GM21528 (cell line): ENCODE measurements around the gene TUBA4A.
A peak's percentile ranks its signal among the peaks of the same experiment; 100 is the strongest.
"Not testable (repeated sequence)": the region's sequence is repeated elsewhere in the genome, so short reads cannot be mapped to it uniquely, and the experiment has no call there.

Source experiments
- ATAC-seq: cut with Tn5 transposase; IDR thresholded peaks from one replicate; pipeline ENCODE4 v1.9.1; 2021; ENCODE audit warnings: mild to moderate bottlenecking, moderate library complexity; ENCODE audit not compliant: unreplicated experiment, low FRiP score

The TUBA4A gene

DNA sequence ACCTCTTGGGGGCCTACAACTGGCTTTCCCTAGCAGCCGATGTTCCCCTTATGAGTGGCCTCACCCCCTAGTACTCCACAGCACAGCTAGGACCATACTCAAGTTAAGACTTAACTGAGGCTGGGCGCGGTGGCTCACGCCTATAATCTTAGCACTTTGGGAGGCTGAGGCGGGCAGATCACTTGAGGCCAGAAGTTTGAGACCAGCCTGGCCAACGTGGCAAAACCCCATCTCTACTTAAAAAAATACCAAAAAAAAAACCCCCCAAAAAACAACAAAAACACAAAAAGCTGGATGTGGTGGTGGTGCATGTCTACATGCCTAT lies 33.4 kb upstream of the TUBA4A start:
- not testable (repeated sequence) for ATAC-seq

DNA sequence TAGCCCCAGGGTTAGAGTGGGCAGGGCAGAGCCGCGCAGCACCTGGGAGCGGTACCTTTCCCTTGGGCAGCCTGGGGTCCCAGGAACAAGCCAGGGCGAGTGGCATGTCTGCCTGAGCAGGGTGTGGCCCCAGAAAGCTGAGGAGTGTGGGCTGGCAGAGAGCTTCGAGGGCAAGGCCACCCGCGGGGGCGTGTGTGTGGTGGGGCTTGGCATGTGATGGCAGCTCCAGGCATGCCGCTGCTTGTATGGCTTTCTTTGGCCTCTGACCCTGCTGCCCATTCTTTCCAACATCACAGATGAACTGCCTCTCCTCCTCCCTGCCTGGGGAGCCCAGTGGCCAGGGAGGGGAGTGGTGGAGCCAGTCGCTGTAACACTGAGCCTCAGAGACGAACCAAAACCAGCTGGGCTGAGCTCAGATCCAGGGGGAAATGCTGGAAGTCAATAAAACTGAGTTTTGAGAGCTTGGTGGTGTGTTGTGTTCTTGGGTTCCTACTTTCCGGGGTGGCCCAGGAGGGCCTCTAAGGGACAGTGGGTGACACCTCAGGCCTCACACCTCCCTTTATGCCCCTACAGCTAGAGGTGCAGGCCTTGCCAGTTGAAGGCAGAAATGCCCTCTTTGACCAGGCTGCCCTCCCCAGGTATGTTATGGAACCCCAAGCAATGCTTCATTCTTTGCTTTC lies 32.9 kb upstream of the TUBA4A start:
- no peak for ATAC-seq

DNA sequence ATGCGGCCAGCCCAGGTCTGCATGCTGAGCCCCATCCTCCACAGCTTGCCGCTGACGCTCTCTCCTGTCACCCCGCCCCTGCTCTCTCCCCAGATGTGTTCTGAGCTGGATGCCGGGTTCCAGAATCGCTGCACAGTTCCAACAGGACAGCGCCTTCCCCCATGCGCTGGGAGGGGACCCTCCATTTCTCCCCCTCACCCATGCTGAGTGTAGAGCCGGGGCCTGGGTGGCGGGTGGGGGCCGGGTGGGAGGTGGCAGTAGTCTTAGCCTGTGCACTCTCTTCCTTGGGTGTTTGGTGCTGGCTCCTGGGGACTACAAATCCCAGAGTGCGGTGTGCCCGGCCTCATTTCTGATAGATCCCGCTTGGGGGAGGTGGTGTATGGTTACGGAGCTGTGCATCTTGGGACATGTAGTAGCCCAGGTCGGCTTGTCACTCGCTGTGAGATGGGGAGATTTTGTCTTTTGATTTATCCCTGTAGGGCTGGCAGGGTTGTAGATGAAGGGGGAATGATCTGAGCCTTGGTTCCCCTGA lies 32.2 kb upstream of the TUBA4A start:
- no peak for ATAC-seq

DNA sequence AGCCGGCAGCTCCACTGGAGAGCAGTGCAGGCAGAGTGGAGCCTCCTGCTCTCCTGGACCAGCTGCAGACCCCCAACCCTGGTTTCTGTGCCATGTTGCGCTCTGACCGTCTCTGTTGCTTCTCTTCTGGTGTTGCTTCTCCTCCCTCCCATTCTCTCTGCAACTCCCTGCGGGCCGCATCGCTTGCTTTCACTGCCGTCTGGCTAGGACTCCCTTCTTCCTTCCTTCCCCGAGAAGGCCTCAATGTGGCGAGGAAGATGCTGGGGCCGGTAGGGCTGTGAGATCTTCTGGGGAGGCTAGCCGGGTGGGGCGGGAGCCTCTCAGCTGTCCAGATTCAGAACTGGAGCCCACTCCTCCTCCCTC lies 31.6 kb upstream of the TUBA4A start:
- no peak for ATAC-seq

DNA sequence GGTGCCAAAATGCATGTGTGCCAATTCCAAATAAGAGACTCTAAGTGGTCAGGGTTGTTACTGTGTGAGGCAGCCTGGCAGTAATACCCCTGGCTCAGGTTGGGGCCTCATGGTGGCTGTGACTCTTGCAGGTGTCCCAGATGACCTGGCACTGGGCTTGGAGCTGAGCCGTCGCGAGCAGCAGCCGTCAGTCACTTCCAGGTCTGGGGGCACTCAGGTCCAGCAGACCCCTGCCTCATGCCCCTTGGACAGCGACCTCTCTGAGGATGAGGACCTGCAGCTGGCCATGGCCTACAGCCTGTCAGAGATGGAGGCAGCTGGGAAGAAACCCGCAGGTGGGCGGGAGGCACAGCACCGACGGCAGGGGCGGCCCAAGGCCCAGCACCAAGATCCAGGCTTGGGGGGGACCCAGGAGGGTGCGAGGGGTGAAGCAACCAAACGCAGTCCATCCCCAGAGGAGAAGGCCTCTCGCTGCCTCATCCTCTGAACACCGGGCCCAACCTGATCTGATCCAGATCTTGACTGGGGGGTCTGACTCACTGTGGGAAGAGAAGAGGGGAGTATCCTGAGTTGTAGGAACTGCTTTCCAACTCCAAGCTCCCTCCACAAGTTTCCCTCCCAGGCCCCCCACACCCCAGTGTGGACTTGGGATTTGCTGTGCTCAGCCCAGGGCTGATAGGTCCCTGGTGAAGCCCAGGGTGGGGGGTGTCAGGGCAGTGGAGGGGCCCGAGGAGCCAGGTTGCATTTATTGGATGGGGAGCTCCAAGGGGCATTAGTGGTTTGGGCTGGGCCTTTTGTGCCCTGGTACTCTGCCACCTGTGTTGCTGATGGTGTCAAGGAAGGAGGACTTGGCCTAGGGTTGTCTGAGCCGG lies 31.0 kb upstream of the TUBA4A start:
- no peak for ATAC-seq

DNA sequence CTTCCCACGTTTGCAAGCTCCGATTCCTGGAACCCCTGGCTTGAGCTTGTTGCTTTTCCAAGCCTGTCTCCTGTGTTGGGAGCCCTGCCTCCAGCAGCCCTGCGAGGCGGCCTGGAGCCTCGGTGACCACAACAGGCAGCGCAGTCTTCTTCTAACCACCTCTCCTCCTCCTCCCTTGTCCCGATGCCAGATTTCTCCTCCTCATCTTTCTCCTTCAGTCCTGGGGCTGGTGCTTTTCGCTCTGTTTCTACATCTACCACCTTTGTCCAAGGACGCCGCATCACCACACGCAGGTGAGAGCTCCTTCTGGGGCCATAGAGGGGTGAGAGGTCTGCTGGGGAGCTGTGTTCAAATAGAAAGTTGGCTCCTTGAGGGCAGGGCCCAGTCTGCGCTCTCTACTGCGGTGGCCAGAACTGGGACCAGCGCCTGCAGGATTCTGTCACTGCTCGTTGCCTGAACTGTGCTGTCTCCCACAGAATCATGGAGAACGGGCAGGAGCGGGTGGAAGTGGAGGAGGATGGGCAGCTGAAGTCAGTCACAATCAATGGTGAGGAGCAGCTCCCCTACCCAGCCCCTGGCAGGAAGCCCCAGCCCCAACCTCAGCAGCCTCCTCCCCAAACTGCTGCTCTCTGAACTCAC lies 29.3 kb upstream of the TUBA4A start:
- ATAC-seq, result no peak

DNA sequence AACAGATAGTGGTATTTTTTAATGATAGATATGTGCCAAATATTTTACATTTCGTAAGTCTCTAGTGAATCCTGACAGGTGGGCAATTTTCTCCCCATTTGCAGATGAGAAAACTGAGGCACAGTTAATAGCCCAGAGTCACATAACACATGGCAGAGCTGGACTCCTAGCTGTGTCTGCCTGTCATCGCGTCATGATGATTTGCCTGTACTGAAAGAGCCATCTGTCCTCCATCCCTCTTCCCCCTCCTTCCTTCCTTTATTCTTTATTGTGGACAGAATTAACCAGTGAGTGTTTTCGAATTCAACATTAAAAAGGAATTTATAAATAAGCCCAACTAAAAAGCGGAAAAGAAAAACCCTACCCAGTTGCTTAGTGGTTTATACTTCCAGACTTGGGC lies 28.7 kb upstream of the TUBA4A start:
- ATAC-seq, result no peak

DNA sequence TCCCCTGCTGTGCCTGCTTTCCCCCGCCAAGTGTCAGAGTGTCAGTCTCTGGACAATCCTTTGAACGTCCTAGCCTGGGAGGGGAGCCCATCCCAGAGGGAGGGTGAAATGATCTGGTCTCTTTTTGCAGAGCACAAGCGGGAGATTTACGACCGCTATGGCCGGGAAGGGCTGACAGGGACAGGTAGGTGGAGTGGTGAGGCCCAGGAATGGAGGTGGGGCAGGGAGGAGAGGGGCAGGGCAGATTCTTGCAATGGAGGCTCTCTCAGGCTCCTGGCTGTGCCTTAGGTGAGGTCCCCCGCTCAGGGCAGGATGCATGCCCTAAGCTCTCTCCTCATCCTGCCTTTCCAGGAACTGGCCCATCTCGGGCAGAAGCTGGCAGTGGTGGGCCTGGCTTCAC lies 27.9 kb upstream of the TUBA4A start:
- ATAC-seq, result no peak

DNA sequence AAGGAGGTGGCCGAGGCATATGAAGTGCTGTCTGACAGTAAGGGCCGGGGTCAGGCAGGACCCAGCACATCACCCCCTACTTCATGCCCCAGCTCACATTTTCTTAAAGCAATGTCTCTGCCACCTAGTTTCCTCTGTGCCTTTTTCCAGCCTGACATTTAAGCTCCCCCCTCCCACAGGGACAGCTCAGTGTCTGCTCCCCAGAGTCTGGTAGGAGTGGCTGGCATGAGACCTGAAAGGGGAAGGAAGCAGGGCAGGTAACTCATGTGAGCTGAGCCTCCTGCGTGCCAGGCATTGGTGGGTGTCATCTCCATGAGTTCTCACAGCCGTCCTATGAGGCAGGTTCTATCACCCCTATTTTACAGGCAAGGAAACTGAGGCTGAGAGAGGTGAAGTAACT lies 26.9 kb upstream of the TUBA4A start:
- no peak for ATAC-seq

DNA sequence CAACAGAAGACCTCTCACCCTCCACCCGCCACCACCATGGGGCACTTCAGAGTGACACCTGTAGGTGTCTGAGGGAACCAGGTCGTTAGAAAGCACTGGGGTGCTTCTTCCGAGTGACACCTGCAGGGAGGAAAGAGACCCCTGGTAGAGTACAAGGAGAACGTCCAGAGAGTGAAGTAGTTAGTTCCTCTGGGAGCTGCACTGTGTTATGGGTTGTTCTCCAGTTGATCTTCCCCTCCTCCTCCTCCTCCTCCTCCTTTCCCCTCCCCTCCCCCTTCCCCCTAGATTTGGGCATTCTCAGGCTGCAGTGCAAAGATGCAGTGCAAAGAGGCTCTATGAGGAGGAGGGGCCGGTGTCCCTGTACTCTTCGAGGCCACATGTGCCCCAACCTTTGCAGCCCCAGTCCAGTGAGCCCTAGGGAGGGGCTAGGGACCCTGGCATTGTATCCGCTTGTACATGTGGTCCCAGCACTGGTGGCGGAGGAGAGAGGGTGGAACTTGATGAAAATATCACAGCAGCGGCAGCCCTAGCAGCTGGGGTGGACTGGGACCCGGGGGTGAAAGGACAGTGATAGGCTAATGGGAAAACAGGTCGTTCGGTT lies 26.3 kb upstream of the TUBA4A start:
- ATAC-seq, result no peak

DNA sequence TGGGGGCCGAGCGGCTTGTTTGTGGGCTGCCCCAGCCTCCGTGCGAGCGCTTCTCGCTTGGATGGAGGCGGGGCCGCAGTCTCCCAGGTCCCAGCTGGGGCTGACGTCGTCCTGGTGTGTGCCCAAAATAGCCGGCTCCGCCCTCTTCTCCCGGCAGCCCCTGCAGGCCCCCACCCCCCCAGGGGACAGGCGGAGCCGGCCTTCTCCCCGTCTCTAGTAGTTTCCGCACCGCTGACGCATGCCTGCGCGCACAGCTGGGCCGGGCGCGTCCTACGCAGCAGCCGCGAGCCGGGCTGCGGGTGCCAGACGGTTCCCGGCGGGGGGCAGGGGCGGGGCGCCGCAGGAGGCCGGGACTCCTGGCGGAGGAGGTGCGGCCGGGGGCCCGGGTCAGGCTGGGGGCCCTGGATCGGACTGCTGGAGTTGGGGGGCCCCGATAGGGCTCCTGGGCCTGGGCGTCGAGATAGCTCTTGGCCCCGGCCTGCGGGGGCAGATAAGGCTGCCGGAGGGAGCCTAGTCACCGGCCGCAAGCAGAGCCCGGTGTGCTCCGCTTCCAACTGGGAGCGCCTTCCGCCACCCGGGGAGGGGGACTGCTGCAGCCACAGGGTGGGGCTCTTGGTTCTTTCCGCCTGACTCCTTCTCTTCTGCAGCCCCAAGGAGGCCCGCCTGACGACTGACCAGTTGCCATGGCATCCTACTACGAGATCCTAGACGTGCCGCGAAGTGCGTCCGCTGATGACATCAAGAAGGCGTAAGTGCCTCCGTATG lies 25.6 kb upstream of the TUBA4A start, which contains the start of gene DNAJB2:
TSS of gene DNAJB2 (plus strand) at position 216 of the 765 bp plus-strand sequence. CDS start at position 684, 468 bp downstream.
- ATAC-seq, result peak; percentile 91

DNA sequence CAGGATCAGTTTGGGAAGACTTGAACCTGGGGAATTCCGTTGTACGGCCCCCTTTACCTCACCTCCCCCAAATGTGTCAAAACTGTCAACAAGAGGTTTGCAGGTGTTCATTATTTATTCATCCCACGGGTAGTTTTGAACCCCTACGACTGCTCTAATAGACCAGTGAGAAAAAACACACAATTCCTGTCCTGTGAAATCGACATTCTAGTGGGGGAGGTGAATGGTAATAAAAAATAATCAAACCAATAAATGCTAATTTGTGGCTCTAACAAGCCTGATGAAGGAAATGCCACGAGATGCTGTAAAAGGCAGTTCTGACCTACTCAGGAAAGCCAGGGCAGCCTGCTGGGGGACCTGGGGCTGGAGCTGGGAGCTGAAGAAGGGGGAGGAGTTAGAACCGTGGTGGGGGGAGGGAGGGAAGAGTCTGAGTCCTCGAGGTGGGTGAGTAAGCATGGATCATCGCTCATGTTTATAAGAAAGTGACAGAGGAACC lies 25.0 kb upstream of the TUBA4A start:
- no peak for ATAC-seq

DNA sequence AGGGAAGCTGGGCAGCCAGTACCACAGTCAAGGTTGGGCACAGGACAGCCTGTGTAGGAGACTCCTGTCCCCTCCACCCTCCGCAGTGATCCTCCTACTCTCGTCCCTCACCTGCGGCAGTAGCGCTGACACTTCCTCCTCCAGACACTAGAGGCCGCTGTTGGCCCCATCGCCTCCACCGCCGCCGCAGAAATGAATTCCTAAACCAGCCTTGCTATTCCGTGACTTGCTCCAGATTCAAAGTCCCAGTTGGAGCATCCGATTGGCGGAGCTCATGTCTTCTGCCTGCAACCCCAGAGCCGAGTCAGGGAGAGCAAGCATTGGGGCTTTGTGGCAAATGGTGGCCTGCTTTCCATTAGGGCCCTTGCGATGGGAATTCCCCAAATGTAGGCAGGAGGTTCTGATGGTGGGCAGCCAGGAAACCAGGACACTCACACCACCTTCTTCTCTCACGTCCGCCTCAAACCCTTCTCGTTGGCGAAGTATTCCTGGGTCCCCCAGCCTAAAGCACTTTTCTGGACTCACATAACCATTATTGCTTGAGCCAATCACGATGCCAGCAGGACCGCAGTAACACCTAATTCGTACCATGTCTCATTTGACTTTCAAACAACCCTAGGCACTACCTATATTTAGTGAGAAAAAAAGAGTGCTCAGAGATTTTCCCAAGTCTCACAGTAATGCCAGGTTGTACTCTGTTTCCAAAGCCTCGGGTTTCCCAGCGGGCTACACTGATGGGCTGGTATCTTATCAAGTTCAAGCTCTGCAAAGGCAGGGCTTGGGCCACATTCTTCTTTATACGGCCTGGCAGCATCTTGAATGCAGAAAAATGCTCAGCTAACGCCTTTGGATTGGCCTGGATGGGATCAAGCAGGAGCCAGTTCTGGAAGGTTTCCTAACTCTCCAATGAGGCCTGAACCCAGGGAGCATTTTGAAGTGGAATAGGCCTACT lies 24.3 kb upstream of the TUBA4A start:
- no peak for ATAC-seq

DNA sequence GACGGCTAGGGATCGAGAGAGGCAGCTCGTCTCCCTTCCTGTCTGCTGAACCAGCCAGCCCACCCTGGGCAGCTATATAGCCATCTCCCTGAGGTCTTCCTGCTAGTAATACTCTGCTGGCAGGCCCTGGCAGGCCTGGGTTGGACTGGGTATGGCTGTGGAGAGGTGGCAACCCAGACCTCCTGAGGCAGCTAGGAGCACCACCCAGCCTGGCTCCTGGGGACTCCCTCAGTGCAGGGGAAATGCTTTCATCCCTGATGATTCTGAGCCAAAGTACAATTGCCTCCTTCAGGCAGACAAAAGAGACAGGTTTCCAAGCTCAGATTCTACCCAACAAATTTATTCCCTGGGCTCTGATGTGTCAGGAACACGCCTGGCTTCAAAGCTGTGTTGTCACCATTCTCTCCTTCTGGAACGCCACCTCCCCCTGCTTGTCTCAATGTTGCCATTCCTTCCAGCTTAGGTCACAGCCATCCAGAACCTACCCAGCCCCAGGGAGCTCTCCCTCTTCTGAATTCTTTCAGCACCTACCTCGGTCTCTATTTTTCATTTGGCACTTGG lies 20.7 kb upstream of the TUBA4A start:
- ATAC-seq, result no peak

DNA sequence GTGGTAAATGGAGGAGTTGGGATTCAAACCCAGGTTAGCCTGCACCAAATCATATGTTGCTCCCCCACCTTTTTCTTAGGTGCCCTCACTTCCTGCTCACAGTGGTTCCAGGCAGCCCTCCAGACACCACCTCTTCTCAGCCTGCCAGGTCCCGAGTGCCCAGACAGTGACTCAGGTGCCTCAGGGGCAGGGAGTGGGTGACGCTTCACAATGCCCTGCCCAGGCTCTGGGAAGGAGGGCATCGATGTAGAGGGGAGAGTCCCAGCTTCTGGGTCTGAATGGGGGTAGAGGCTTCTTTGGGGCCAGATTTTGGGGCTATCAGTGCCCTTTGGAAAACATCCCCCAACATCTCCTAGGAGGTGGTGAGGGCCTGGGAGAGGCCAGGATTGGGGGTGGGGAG lies 20.2 kb upstream of the TUBA4A start:
- no peak for ATAC-seq

DNA sequence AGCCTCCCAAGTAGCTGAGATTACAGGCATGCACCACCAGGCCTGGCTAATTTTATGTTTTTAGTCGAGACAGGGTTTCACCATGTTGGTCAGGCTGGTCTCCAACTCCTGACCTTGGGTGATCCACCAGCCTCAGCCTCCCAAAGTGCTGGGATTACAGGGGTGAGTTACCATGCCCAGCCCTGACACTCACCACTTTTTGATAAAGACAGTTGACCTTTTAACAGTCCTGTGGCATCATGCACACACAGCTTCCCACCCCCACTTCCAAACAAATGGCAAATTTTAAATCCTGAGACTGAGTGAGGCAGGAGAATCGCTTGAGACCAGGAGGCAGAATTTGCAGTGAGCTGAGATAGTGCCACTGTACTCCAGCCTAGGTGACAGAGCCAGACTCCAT lies 19.3 kb upstream of the TUBA4A start:
- no peak for ATAC-seq

DNA sequence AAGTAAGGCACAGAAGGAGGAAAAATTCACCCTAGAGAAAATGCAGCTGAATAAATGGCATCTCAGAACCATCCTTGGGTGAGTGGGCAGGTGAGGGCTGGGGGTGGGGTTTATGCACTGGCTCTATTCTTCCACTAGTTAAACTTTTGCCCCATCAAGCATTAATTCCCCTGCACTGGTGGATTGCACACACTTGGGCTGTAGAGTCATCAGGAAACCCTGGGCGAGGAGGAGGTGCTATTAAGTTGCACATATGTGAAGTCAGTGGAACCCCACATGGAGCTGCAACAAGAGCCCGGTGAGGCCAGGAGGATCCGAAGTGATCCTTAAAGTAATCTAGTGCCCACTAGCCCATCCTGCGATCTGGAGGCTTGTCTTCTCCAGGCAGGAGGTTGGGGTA lies 18.6 kb upstream of the TUBA4A start:
- ATAC-seq, result no peak

DNA sequence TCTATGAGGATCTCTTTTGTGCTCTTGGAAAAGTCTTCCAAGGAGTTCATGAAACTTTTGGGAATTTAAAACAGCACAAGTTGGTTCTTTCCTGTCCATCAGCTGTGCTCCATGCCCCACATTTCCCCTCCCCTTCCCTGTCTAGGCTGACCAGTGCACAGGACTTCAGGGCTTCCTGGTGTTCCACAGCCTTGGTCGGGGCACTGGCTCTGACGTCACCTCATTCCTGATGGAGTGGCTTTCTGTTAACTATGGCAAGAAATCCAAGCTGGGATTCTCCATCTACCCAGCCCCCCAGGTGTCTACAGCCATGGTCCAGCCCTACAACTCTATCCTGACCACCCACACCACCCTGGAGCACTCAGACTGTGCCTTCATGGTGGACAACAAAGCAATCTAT lies 17.3 kb upstream of the TUBA4A start:
- ATAC-seq, result no peak

DNA sequence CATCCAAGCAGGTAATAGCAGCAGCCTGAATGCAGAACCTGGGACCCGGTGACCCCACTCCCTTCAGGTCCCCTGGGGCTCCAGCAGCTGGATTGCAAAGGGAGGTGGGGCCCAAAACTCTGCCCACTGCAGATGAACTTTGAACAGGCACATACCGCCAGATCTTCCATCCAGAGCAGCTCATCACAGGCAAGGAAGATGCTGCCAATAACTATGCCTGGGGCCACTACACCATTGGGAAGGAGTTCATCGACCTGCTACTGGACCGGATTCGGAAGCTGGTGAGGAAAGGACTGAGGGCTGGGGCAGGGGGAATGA lies 16.3 kb upstream of the TUBA4A start:
- ATAC-seq, result no peak
